WERI-Rb-1 (cell line): Measurements from ENCODE around the gene SYCN.
A peak's percentile ranks its signal among the peaks of the same experiment; 100 is the strongest.
"Not testable (repeated sequence)": the region's sequence is repeated elsewhere in the genome, so short reads cannot be mapped to it uniquely, and the experiment has no call there.

ENCODE experiments used
- DNase-seq: peaks from one replicate; pipeline ENCODE4 v3.0.0-alpha.2; 2020
- H3K27ac ChIP-seq: fragments of 250-450 bp; sonication (Bioruptor Pico); 2 replicates; pipeline ENCODE4 v1.5.1; 2020; ENCODE audit warnings: mild to moderate bottlenecking, moderate library complexity
- H3K27me3 ChIP-seq: fragments of 250-450 bp; sonication (Bioruptor Pico); 2 replicates; pipeline ENCODE4 v1.5.1; 2021; ENCODE audit warnings: mild to moderate bottlenecking, low read depth, moderate library complexity; ENCODE audit not compliant: insufficient read depth, severe bottlenecking
- H3K36me3 ChIP-seq: fragments of 250-450 bp; sonication (Bioruptor Pico); 2 replicates; pipeline ENCODE4 v1.5.1; 2020; ENCODE audit warnings: mild to moderate bottlenecking, moderate library complexity
- H3K4me3 ChIP-seq: 2 replicates; pipeline ENCODE4 v1.5.1; 2011; ENCODE audit warnings: low read depth, mild to moderate bottlenecking, control low read depth, low read length
- H3K9me3 ChIP-seq: fragments of 250-450 bp; sonication (Bioruptor Pico); 2 replicates; pipeline ENCODE4 v1.5.1; 2021; ENCODE audit warnings: mild to moderate bottlenecking, moderate library complexity; ENCODE audit not compliant: severe bottlenecking
- TF ChIP-seq, protein P1 (sequence below): IDR thresholded peaks from 2 replicates; pipeline ENCODE4 v1.5.1; 2011; ENCODE audit warnings: low read depth, mild to moderate bottlenecking, control low read depth, inconsistent platforms, low read length

SYCN gene

DNA sequence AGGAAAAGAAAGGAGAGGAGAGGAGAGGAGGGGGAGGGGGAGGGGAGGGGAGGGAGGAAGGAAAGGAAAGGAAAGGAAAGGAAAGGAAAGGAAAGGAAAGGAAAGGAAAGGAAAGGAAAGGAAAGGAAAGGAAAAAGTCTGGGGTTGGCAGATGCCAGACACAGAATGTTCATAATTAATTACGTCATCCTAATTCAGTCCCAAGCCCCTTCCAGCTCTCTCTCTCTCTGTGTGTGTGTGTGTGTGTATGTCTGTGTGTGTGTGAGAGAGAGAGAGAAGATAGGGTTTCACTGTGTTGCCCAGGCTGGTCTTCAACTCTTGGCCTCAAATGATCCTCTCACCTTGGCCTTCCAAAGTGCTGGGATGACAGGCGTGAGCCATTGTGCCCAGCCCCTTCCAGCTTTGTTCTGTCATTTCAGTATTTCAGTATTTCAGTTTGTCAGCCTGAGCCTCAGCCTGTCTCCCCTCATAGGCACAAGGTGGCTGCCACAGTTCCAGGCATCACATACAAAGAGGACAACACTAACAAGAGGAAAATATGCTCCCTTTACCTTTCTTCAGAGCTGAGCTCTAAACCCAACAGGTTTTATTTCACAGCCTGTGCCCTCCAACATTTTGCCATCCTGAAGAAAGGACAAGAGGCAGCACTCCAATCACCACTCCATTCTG is 26.2 kb upstream of the SYCN start:
- Histone ChIP-seq H3K9me3 (no peaks in the 10 kb centered on the region), H3K27me3 (no peaks in the 10 kb centered on the region), H3K36me3 (no peaks in the 10 kb centered on the region), H3K27ac (no peak overlapping the region), H3K4me3 (no peak overlapping the region)
- no peak for DNase-seq
- TF ChIP-seq, protein P1, sequence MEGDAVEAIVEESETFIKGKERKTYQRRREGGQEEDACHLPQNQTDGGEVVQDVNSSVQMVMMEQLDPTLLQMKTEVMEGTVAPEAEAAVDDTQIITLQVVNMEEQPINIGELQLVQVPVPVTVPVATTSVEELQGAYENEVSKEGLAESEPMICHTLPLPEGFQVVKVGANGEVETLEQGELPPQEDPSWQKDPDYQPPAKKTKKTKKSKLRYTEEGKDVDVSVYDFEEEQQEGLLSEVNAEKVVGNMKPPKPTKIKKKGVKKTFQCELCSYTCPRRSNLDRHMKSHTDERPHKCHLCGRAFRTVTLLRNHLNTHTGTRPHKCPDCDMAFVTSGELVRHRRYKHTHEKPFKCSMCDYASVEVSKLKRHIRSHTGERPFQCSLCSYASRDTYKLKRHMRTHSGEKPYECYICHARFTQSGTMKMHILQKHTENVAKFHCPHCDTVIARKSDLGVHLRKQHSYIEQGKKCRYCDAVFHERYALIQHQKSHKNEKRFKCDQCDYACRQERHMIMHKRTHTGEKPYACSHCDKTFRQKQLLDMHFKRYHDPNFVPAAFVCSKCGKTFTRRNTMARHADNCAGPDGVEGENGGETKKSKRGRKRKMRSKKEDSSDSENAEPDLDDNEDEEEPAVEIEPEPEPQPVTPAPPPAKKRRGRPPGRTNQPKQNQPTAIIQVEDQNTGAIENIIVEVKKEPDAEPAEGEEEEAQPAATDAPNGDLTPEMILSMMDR: no peak

- no peaks in the 10 kb centered on the region for H3K27me3 ChIP-seq
- H3K27ac ChIP-seq: no peak overlapping the region
- TF ChIP-seq, protein P1: peak; percentile 39
- no peak overlapping the region for H3K4me3 ChIP-seq
- DNase-seq: no peak
- H3K9me3 ChIP-seq: no peaks in the 10 kb centered on the region
- no peaks in the 10 kb centered on the region for H3K36me3 ChIP-seq
Measured at GRCh38 chr19:39224910-39225309, 20.8 kb upstream of the SYCN start.

- TF ChIP-seq, protein P1: no peak
- Histone ChIP-seq H3K27me3 (no peaks in the 10 kb centered on the region), H3K9me3 (no peaks in the 10 kb centered on the region), H3K36me3 (no peaks in the 10 kb centered on the region), H3K4me3 (no peak overlapping the region), H3K27ac (no peak overlapping the region)
- DNase-seq: no peak
Measured at GRCh38 chr19:39223703-39224279, 19.7 kb upstream of the SYCN start.

DNA sequence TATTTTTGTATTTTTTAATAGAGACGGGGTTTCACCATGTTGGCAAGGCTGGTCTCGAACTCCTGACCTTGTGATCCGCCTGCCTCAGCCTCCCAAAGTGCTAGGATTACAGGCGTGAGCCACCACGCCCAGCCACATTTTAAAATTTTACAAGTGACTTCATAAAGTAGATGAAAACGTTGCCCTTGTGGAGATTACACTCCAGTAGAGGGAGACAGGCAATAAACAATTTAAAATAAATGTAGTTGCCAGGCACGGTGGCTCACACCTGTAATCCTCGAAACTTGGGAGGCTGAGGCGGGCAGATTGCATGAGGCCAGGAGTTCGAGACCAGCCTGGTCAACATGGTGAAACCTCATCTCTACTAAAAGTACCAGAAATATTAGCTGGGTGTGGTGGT is 15.0 kb upstream of the SYCN start:
- not testable (repeated sequence) for H3K36me3 ChIP-seq, H3K4me3 ChIP-seq, H3K27me3 ChIP-seq, H3K27ac ChIP-seq, H3K9me3 ChIP-seq, DNase-seq

DNA sequence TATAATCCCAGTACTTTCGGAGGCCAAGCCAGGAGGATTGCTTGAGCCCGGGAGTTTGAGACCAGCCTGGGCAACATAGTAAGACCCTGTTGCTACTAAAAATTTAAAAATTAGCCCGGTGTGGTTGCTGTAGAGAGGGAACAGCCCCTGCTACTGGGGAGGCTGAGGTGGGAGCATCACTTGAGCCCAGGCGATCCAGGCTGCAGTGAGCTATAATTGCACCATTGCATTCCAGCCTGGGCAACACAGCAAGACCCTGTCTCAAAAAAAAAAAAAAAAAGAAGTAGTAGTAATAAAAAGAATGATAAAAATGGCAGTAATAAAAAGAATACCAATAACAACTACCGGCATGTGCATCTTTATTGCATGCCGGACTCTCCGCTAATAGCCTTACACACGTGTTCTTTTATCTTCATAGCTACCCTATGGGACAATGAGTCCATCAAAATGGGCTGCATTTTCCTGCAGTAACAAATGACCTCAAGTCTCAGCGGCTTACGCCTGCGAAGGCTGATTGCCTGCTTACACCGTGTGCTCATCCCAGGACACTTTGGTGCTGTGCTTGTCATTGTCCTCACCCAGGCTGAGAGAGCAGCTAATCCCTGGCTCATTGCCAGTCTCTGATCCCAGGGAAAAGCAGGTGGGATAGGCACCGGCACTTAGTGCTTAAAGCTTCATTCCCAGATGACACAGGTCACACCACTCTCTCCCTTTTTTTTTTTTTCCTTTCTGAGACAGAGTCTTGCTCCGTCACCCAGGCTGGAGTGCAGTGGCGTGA is 14.4 kb upstream of the SYCN start:
- H3K4me3 ChIP-seq: no peak overlapping the region
- TF ChIP-seq, protein P1: no peak
- peak; percentile 89 for DNase-seq

GRCh38 chr19:39217094-39217493 is 13.0 kb upstream of the SYCN start:
- Histone ChIP-seq H3K27me3 (no peaks in the 10 kb centered on the region), H3K9me3 (peaks cover 7% of the 10 kb centered on the region), H3K4me3 (no peak overlapping the region), H3K36me3 (no peaks in the 10 kb centered on the region), H3K27ac (no peak overlapping the region)
- TF ChIP-seq, protein P1: no peak
- DNase-seq: no peak

More for the DNA sequence above, 14.4 kb upstream of the SYCN start:
- Histone ChIP-seq H3K36me3 (no peaks in the 10 kb centered on the region), H3K27ac (no peak overlapping the region), H3K27me3 (no peaks in the 10 kb centered on the region), H3K9me3 (peaks cover 7% of the 10 kb centered on the region)

DNA sequence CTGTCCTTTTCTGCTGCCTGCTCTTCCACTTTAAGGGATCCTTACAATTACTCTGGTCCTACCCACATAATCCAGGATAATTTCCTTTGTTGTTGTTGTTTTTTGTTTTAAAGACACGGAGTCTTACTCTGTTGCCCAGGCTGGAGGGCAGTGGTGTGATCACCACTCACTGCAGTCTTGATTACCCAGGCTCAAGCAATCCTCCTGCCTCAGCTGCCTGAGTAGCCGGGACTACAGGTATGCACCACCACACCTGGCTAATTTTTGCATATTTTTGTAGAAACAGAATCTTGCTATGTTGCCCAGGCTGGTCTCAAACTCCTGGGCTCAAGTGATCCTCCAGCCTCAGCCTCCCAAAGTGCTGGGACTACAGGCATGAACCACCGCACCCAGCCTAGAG is 11.3 kb upstream of the SYCN start:
- not testable (repeated sequence) for H3K27ac ChIP-seq, H3K4me3 ChIP-seq, H3K27me3 ChIP-seq, H3K9me3 ChIP-seq, H3K36me3 ChIP-seq, DNase-seq
